Measurements from ENCODE around the gene RPUSD2. TPM values are rescaled to one million over a fixed set of nuclear protein-coding genes. Genes with fewer than 3 reads are reported as not detected.

Gene RPUSD2, protein sequence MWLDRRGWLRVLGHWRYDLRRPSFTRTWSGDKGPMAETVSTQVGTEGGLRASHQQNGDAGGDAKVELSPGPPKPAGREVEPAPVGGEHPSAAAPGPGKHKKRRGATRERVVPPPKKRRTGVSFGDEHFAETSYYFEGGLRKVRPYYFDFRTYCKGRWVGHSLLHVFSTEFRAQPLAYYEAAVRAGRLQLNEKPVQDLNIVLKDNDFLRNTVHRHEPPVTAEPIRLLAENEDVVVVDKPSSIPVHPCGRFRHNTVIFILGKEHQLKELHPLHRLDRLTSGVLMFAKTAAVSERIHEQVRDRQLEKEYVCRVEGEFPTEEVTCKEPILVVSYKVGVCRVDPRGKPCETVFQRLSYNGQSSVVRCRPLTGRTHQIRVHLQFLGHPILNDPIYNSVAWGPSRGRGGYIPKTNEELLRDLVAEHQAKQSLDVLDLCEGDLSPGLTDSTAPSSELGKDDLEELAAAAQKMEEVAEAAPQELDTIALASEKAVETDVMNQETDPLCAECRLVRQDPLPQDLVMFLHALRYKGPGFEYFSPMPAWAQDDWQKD
- 14.0 and 17.1 TPM in 2 replicates for total RNA-seq (2021)
- percentile 72 among the genes with signal in this experiment for Bru-seq, nascent RNA
- BruChase-seq, experiment 1, labeled RNA remaining after a 2-hour chase, result percentile 71 among the genes with signal in this experiment
- percentile 54 among the genes with signal in this experiment for BruChase-seq, experiment 2, labeled RNA remaining after a 6-hour chase
- long read RNA-seq, transcript RPUSD2-201 (3 exons, 2,358 nt), result major isoform, 30 of 45 reads
- long read RNA-seq, partial matches to known transcripts, result 10 of 45 reads
- long read RNA-seq, other reads (novel, unspliced or antisense), result 2 of 45 reads

GRCh38 chr15:40569129-40569953, at the start of gene RPUSD2:
TSS of gene RPUSD2 (plus strand) at chr15:40569299. CDS start at chr15:40569338, 39 bp downstream.
- BruUV-seq (replicated peaks), result TSS peak; percentile 56
- peaks cover 13% of the 10 kb centered on the region; the same call in 1 of the 2 replicates for H3K36me3 ChIP-seq (ENCODE audit: low read depth)
- peak within 1 kb of the TSS; percentile 79 for H2AFZ ChIP-seq
- H3K9me2 ChIP-seq (ENCODE audit: insufficient read depth), result no peaks in the 10 kb centered on the region
- CTCF ChIA-PET, result interaction anchor here (1.4 kb wide), 1 partner anchor 20 kb away, joined by 11 read pairs; no protein-coding TSS in a partner anchor
- H3K4me2 ChIP-seq, result peak within 1 kb of the TSS; percentile 89
- no peaks in the 10 kb centered on the region for H3K9me3 ChIP-seq (ENCODE audit: insufficient read depth, low read depth)
- TF ChIP-seq EZH2 (IDR thresholded peaks at IDR 0.05; ENCODE audit: low read depth), result no peak
- no peak for TF ChIP-seq CTCF (conservative IDR thresholded peaks at IDR 0.05)
- intact Hi-C loops (cut with micrococcal nuclease; ENCODE audit: unreplicated experiment), result no loop called here
- peaks cover 23% of the 10 kb centered on the region for H3K79me2 ChIP-seq (ENCODE audit: low read depth)
- POLR2A ChIA-PET (ENCODE audit: unreplicated experiment), result interaction anchor here (0.5 to 1.0 kb wide), 4 partner anchors 99 to 1625 kb away, joined by 3 to 4 read pairs (median 3); no protein-coding TSS in a partner anchor
- peak within 1 kb of the TSS; percentile 70 for H3K4me3 ChIP-seq
- H4K20me1 ChIP-seq (ENCODE audit: insufficient read depth), result no peaks in the 10 kb centered on the region
- no peaks in the 10 kb centered on the region for H3K27me3 ChIP-seq (ENCODE audit: insufficient read depth, low read depth)
- no peak within 1 kb of the TSS for H3K27ac ChIP-seq
- peaks cover 13% of the 10 kb centered on the region for H3K4me1 ChIP-seq (replicated peaks; ENCODE audit: insufficient read depth)
- no peaks in the 10 kb centered on the region for H3F3A ChIP-seq (ENCODE audit: insufficient read depth, low read depth)
- peak; percentile 78 to 85 for DNase-seq

DNA sequence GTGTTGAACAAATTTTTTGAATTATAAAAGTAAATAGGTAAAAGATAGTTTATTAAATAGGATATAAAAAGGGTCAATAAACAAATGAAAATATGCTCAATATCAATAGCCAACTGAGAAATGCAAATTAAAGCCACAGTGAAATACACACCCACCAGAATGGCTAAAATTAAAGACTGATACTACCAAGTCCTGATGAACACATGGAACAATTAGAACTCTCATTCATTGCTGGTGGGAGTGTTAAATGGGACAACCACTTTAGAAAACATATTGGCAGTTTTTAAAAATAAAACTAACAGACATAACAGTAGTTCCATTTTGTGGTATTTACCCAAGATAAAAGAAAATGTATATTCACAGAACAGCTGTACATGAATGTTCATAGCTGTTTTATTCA, 45.5 kb upstream of the RPUSD2 start:
- Histone ChIP-seq H3K27ac (no peak overlapping the region), H3K27me3 (ENCODE audit: insufficient read depth, low read depth) (no peaks in the 10 kb centered on the region), H4K20me1 (ENCODE audit: insufficient read depth) (no peaks in the 10 kb centered on the region), H3K4me1 (replicated peaks; ENCODE audit: insufficient read depth) (no peaks in the 10 kb centered on the region; the same call in 1 of the 2 replicates), H3K9me2 (ENCODE audit: insufficient read depth) (no peaks in the 10 kb centered on the region), H2AFZ (no peak overlapping the region), H3F3A (ENCODE audit: insufficient read depth, low read depth) (no peaks in the 10 kb centered on the region), H3K79me2 (ENCODE audit: low read depth) (no peaks in the 10 kb centered on the region), H3K4me3 (no peak overlapping the region), H3K36me3 (ENCODE audit: low read depth) (no peaks in the 10 kb centered on the region), H3K9me3 (ENCODE audit: insufficient read depth, low read depth) (no peaks in the 10 kb centered on the region), H3K4me2 (no peak overlapping the region)
- no TSS peak for BruUV-seq (replicated peaks)
- TF ChIP-seq CTCF (conservative IDR thresholded peaks at IDR 0.05) (no peak), EZH2 (IDR thresholded peaks at IDR 0.05; ENCODE audit: low read depth) (no peak)
- intact Hi-C loops (cut with micrococcal nuclease; ENCODE audit: unreplicated experiment), result no loop called here
- ChIA-PET CTCF (no interaction called here), POLR2A (ENCODE audit: unreplicated experiment) (no interaction called here)
- no peak for DNase-seq

DNA sequence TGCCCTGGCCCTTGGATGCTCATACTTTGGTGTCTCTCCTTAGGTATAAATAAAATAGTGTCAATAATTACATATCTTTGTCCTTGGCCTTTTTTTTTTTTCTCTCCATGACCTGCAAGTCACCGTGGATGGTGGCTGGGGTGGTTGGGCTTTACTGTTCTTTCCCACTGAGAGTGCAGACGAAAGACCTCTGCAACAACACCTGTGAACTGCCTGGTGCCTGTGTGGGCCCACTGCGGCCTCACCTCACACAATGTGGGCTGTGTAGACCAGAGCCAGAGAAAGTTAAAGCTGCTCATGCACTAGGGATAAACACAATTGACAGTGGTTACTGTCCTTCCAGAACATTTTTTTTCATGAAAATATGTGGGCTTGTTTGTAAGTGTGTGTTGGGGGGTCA, 43.2 kb upstream of the RPUSD2 start:
- no peaks in the 10 kb centered on the region for H3K9me2 ChIP-seq (ENCODE audit: insufficient read depth)
- ChIA-PET CTCF (no interaction called here), POLR2A (ENCODE audit: unreplicated experiment) (no interaction called here)
- H3K9me3 ChIP-seq (ENCODE audit: insufficient read depth, low read depth), result no peaks in the 10 kb centered on the region
- no peaks in the 10 kb centered on the region for H3K79me2 ChIP-seq (ENCODE audit: low read depth)
- BruUV-seq (replicated peaks), result no TSS peak
- no peak overlapping the region for H2AFZ ChIP-seq
- no peaks in the 10 kb centered on the region for H3K4me1 ChIP-seq (replicated peaks; ENCODE audit: insufficient read depth)
- no peaks in the 10 kb centered on the region for H4K20me1 ChIP-seq (ENCODE audit: insufficient read depth)
- H3K4me2 ChIP-seq, result no peak overlapping the region
- no peak overlapping the region for H3K27ac ChIP-seq
- H3K4me3 ChIP-seq, result no peak overlapping the region
- no peak for TF ChIP-seq EZH2 (IDR thresholded peaks at IDR 0.05; ENCODE audit: low read depth)
- no peak for TF ChIP-seq CTCF (conservative IDR thresholded peaks at IDR 0.05)
- intact Hi-C loops (cut with micrococcal nuclease; ENCODE audit: unreplicated experiment), result no loop called here
- no peak for DNase-seq
- H3K36me3 ChIP-seq (ENCODE audit: low read depth), result no peaks in the 10 kb centered on the region
- no peaks in the 10 kb centered on the region for H3K27me3 ChIP-seq (ENCODE audit: insufficient read depth, low read depth)
- H3F3A ChIP-seq (ENCODE audit: insufficient read depth, low read depth), result no peaks in the 10 kb centered on the region

Measured in PC-9 (cell line).